Stomach (tissue), 9 donors: ENCODE results near the gene PRODH2. TPM values are rescaled to one million over a fixed set of nuclear protein-coding genes. Genes with fewer than 3 reads are reported as not detected.

Experiments
- DNase-seq, 2 donors: peaks; one replicate each; pipeline versions ENCODE4 v3.0.0 to v3.0.0-alpha.2; 2013 to 2019
- H3K27ac ChIP-seq, 5 donors: fragments of 200-600 bp in 4 of 5; sonication (generic) in 4 of 5; one replicate each; pipeline ENCODE4 v1.5.1; 2013 to 2019; ENCODE audit warnings: mild to moderate bottlenecking in 1 of 5, moderate library complexity in 1 of 5
- H3K27me3 ChIP-seq, 3 donors: fragments of 200-600 bp; sonication (generic); one replicate each; pipeline ENCODE4 v1.5.1; 2017 to 2019; ENCODE audit warnings: mixed run types in 1 of 3
- H3K36me3 ChIP-seq, 4 donors: fragments of 200-600 bp; sonication (generic); 1 replicate in 3 of 4; 2 replicates in 1 of 4; pipeline ENCODE4 v1.5.1; 2016 to 2019
- H3K4me1 ChIP-seq, 4 donors: fragments of 200-600 bp; sonication (generic); one replicate each; pipeline ENCODE4 v1.5.1; 2016 to 2019
- H3K4me3 ChIP-seq, 4 donors: fragments of 200-600 bp; sonication (generic) in 3 of 4; one replicate each; pipeline ENCODE4 v1.5.1; 2016 to 2019; ENCODE audit warnings: mild to moderate bottlenecking in 1 of 4
- H3K9me3 ChIP-seq, 4 donors: fragments of 200-600 bp; sonication (generic); one replicate each; pipeline ENCODE4 v1.5.1; 2016 to 2019
- CTCF ChIP-seq, 7 experiments: fragments of 450-650 bp in 4 of 7; fragments of 200-600 bp in 3 of 7; sonication (generic) in 3 of 7; IDR thresholded peaks; one replicate each; pipeline ENCODE4 v1.5.1; 2016 to 2019; ENCODE audit warnings: antibody characterized with exemption in 7 of 7, control low read depth in 2 of 7, mild to moderate bottlenecking in 1 of 7
- EP300 ChIP-seq: sonication (generic); formaldehyde crosslinking; IDR thresholded peaks from one replicate; pipeline ENCODE4 v1.6.1; 2017; ENCODE audit warnings: antibody characterized with exemption
- POLR2A ChIP-seq, 4 donors: fragments of 450-650 bp; IDR thresholded peaks; one replicate each; pipeline ENCODE4 v1.6.1; 2016; ENCODE audit warnings: antibody characterized with exemption in 4 of 4, control low read depth in 2 of 4, mild to moderate bottlenecking in 1 of 4, moderate library complexity in 1 of 4
- POLR2AphosphoS5 ChIP-seq, 3 donors: sonication (generic); formaldehyde crosslinking; IDR thresholded peaks; one replicate each; pipeline ENCODE4 v1.6.1; 2016; ENCODE audit warnings: antibody characterized with exemption in 3 of 3
- WGBS, 5 donors: extraction: QIAGEN DNeasy Blood & Tissue Kit in 3 of 5; methylation state at CpG; one replicate each; pipeline versions ENCODE4 v1.1.5 to v1.1.7; 2013 to 2018; 5-methylcytosine and 5-hydroxymethylcytosine counted together
- intact Hi-C: fragments of 100-400 bp; cut with DNase I; formaldehyde crosslinking; loops from one replicate; pipeline ENCODE4 v1.15.1; 2023; ENCODE audit warnings: low total_unique reads
- polyA plus RNA-seq, 3 donors: library from polyadenylated mRNA; stranded (reverse); fragments of 200-250 nt; gene quantifications; one replicate each; pipeline ENCODE4 v1.2.3, GENCODE V29; 2013
- total RNA-seq, 5 donors: library from RNA; depleted of rRNA; stranded (reverse); fragments of >200 nt; gene quantifications; one replicate each; pipeline versions ENCODE4 v1.1.0 to v1.2.3, GENCODE V29; 2014 to 2016
- donor health status: healthy with polysubstance abuse.
- donor health status: Bipolar disorder and iron deficiency.
- donor health status: healthy.

The PRODH2 gene
- total and polyA plus RNA-seq, 8 donors, result 0.23 TPM; not detected in 7

DNA sequence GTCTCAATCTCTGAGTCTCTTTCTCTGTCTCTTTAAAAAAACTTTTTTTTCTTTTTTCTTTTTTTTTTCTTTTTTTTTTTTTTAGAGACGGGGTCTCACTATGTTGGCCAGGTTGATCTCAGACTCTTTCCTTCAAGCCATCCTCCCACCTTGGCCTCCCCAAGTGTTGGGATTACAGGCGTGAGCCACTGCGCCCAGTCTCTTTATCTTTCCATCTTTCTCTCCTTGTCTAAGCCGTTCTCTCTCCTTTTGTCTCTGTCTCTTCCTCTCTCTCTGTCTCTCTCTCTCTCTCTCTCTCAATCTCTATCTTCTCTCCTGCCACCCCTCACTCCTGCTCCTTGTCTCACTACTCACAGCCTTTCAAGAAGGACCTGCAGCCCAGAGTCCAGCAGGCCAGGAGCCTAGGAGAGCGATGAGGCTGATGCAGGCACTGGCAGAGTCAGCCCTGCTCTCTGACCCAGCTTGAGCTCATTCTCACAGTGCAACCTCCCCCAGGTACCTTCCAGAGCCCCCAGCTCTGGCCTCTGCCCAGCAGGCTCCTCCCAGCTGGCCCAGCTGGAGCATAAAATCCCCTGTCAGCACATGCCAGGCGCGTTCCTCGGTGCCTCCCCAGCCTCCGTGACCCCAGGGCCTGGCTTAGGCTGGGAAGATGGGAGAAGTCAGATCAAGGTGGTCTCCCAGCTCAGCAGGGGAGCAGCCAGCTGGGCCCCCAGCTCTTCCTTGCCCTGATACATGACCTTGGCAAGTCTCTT, 39.6 kb upstream of the PRODH2 start, which contains the start of gene NPHS1:
Gene NPHS1, minus strand, starts transcription at position 476 of the 752 bp plus-strand sequence. CDS start 667 bp downstream, outside the sequence.
- H3K4me1 ChIP-seq, result peaks cover 14 to 16% (median 15%) of the 10 kb centered on the region in 4 donors
- H3K9me3 ChIP-seq, result no peaks in the 10 kb centered on the region
- WGBS, 5 donors, result 53 to 71% (median 67%) methylated on average over 9 of the region's 9 CpGs
- H3K27ac ChIP-seq, result no peak within 1 kb of the TSS
- TF ChIP-seq POLR2A (IDR thresholded peaks at IDR 0.05) (no peak), POLR2AphosphoS5 (IDR thresholded peaks at IDR 0.05) (no peak), CTCF (IDR thresholded peaks at IDR 0.05) (no peak), EP300 (no peak)
- H3K36me3 ChIP-seq, result no peaks in the 10 kb centered on the region
- DNase-seq, result peak in 1 of 2 donors; percentile 53
- peaks cover 12 to 100% (median 66%) of the 10 kb centered on the region in 3 donors for H3K27me3 ChIP-seq
- H3K4me3 ChIP-seq, result no peak within 1 kb of the TSS
- intact Hi-C loops, result no loop called here

GRCh38 chr19:35851213-35852028, 38.8 kb upstream of the PRODH2 start:
- Histone ChIP-seq H3K27ac (no peak overlapping the region), H3K4me1 (peaks cover 6 to 12% (median 9%) of the 10 kb centered on the region in 4 donors), H3K27me3 (peaks cover 12 to 97% (median 60%) of the 10 kb centered on the region in 3 donors), H3K4me3 (no peak overlapping the region), H3K36me3 (no peaks in the 10 kb centered on the region), H3K9me3 (no peaks in the 10 kb centered on the region)
- TF ChIP-seq POLR2A (IDR thresholded peaks at IDR 0.05) (no peak), POLR2AphosphoS5 (IDR thresholded peaks at IDR 0.05) (no peak), EP300 (no peak), CTCF (IDR thresholded peaks at IDR 0.05) (no peak)
- 45 to 64% (median 48%) methylated on average over 17 to 32 of the region's 32 CpGs for WGBS, 5 donors
- peak in 1 of 2 donors; percentile 58 for DNase-seq
- intact Hi-C loops, result no loop called here

- H3K27ac ChIP-seq, result no peak overlapping the region
- peaks cover 13 to 28% (median 18%) of the 10 kb centered on the region in 4 donors for H3K4me1 ChIP-seq
- no peak overlapping the region for H3K4me3 ChIP-seq
- peaks cover 16 to 97% (median 60%) of the 10 kb centered on the region in 3 donors for H3K27me3 ChIP-seq
- H3K36me3 ChIP-seq, result no peaks in the 10 kb centered on the region
- TF ChIP-seq CTCF (IDR thresholded peaks at IDR 0.05) (no peak), EP300 (no peak), POLR2A (IDR thresholded peaks at IDR 0.05) (no peak), POLR2AphosphoS5 (IDR thresholded peaks at IDR 0.05) (no peak)
- no peak for DNase-seq
- WGBS, 5 donors, result 88 to 93% (median 92%) methylated on average over 4 to 18 of the region's 18 CpGs
- no peaks in the 10 kb centered on the region for H3K9me3 ChIP-seq
- intact Hi-C loops, result no loop called here
These were observed 36.4 kb upstream of the PRODH2 start for GRCh38 chr19:35848919-35849505.

- no peak for DNase-seq
- H3K4me1 ChIP-seq, result peaks cover 13 to 32% (median 21%) of the 10 kb centered on the region in 4 donors
- 80 to 87% (median 82%) methylated on average over 7 to 8 of the region's 8 CpGs for WGBS, 5 donors
- intact Hi-C loops, result no loop called here
- H3K9me3 ChIP-seq, result no peaks in the 10 kb centered on the region
- no peak overlapping the region for H3K27ac ChIP-seq
- H3K4me3 ChIP-seq, result no peak overlapping the region
- peaks cover 16 to 97% (median 60%) of the 10 kb centered on the region in 3 donors for H3K27me3 ChIP-seq
- TF ChIP-seq POLR2A (IDR thresholded peaks at IDR 0.05), result no peak
- TF ChIP-seq CTCF (IDR thresholded peaks at IDR 0.05), result no peak
- TF ChIP-seq EP300, result no peak
- TF ChIP-seq POLR2AphosphoS5 (IDR thresholded peaks at IDR 0.05), result no peak
- H3K36me3 ChIP-seq, result no peaks in the 10 kb centered on the region
These were observed 35.8 kb upstream of the PRODH2 start for GRCh38 chr19:35848486-35848885.
